ENCODE data around the gene FGD6.

- TF ChIP-seq TARDBP (IDR thresholded peaks at IDR 0.05) = no peak
- TF ChIP-seq ELF4 (IDR thresholded peaks at IDR 0.05) = no peak
- TF ChIP-seq SUZ12 (IDR thresholded peaks at IDR 0.05) = no peak
- no peak for TF ChIP-seq L3MBTL2 (conservative IDR thresholded peaks at IDR 0.05)
- no peak for TF ChIP-seq SP1 (IDR thresholded peaks at IDR 0.05)
- no peak for TF ChIP-seq FOXM1 (IDR thresholded peaks at IDR 0.05; ENCODE audit: borderline replicate concordance)
- no peak for TF ChIP-seq FOXK2 (IDR thresholded peaks at IDR 0.05)
- TF ChIP-seq PKNOX1 (IDR thresholded peaks at IDR 0.05) = no peak
- TF ChIP-seq FOXA1 (IDR thresholded peaks at IDR 0.05) = no peak
- TF ChIP-seq NFRKB (IDR thresholded peaks at IDR 0.05) = no peak
Measured at GRCh38 chr12:95173392-95174251, 43.6 kb downstream of the FGD6 start.
